NT2/D1 (cell line): ENCODE results near the gene CCSAP.

ENCODE experiments used
- SUZ12 ChIP-seq: IDR thresholded peaks from 2 replicates; pipeline ENCODE4 v1.6.1; 2011; ENCODE audit not compliant: insufficient read length, insufficient read depth; ENCODE audit errors: extremely low read depth
- ZNF274 ChIP-seq: IDR thresholded peaks from 2 replicates; pipeline ENCODE4 v1.6.1; 2011; ENCODE audit warnings: mild to moderate bottlenecking, low read depth, low read length

- no peak for TF ChIP-seq ZNF274
- TF ChIP-seq SUZ12 = no peak
Measured at GRCh38 chr1:229326601-229327000, 16.2 kb downstream of the CCSAP start.
